Tibial nerve (tissue), 4 donors: ENCODE results near the gene ASB1. TPM values are rescaled to one million over a fixed set of nuclear protein-coding genes. Genes with fewer than 3 reads are reported as not detected.

ENCODE experiments used
- DNase-seq, 2 donors: peaks; one replicate each; pipeline ENCODE4 v3.0.0-alpha.2; 2019; ENCODE audit warnings: low spot score in 2 of 2
- H3K27ac ChIP-seq, 4 donors: fragments of 200-600 bp; sonication (generic) in 3 of 4; one replicate each; pipeline ENCODE4 v1.5.1; 2017 to 2019; ENCODE audit warnings: mild to moderate bottlenecking in 1 of 4
- H3K27me3 ChIP-seq, 2 donors: fragments of 200-600 bp; sonication (generic) in 1 of 2; one replicate each; pipeline versions ENCODE4 v1.5.1 to v1.6.0; 2017 to 2019
- H3K36me3 ChIP-seq, 3 donors: fragments of 200-600 bp; sonication (generic); one replicate each; pipeline ENCODE4 v1.5.1; 2018 to 2019
- H3K4me1 ChIP-seq, 4 donors: fragments of 200-600 bp; sonication (generic) in 3 of 4; one replicate each; pipeline ENCODE4 v1.5.1; 2017 to 2019
- H3K4me3 ChIP-seq, 4 donors: fragments of 200-600 bp; sonication (generic) in 3 of 4; one replicate each; pipeline ENCODE4 v1.5.1; 2017 to 2019; ENCODE audit warnings: mild to moderate bottlenecking in 1 of 4, moderate library complexity in 1 of 4
- H3K9me3 ChIP-seq, 4 donors: fragments of 200-600 bp; sonication (generic) in 3 of 4; one replicate each; pipeline ENCODE4 v1.5.1; 2017 to 2019
- EP300 ChIP-seq, 2 donors: sonication (generic); formaldehyde crosslinking; IDR thresholded peaks; one replicate each; pipeline ENCODE4 v1.6.1; 2017; ENCODE audit warnings: antibody characterized with exemption in 2 of 2, mild to moderate bottlenecking in 1 of 2
- POLR2A ChIP-seq, 2 donors: fragments of 450-650 bp; IDR thresholded peaks; one replicate each; pipeline ENCODE4 v1.6.1; 2017; ENCODE audit warnings: antibody characterized with exemption in 2 of 2, mild to moderate bottlenecking in 2 of 2, moderate library complexity in 2 of 2
- WGBS, 2 donors: methylation state at CpG; one replicate each; pipeline ENCODE4 v1.1.5; 2018; 5-methylcytosine and 5-hydroxymethylcytosine counted together
- total RNA-seq, 4 donors: library from RNA; depleted of rRNA; stranded (reverse); fragments of >200 nt; gene quantifications; one replicate each; pipeline ENCODE4 v1.1.0, GENCODE V29; 2016
- TF ChIP-seq, protein P1 (sequence below), 5 experiments: fragments of 200-600 bp in 3 of 5; fragments of 450-650 bp in 2 of 5; sonication (generic) in 3 of 5; IDR thresholded peaks; one replicate each; pipeline ENCODE4 v1.5.1; 2016 to 2019; ENCODE audit warnings: antibody characterized with exemption in 5 of 5, mild to moderate bottlenecking in 3 of 5, moderate library complexity in 2 of 5

Gene ASB1
- total RNA-seq, 4 donors from 2014 or later = 21.3 to 26.0 (median 24.2) TPM

DNA sequence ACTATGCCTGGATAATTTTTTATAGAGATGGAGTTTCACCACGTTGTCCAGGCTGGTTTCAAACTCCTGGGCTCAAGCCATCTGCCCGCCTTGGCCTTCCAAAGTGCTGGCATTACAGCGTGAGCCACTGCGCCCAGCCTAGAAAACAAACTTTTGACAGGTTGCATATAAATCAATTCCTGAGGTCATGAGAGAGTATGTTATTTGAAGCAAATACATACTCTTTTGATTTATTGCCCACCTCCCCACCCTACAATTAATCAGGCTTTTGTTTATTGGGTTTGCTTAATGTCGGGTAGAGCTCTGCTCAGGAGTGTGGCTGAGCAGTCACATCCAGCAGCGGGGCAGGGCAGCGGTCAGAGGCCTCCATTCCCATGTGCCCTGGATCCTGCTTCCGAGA lies 37.9 kb upstream of the ASB1 start:
- no peak overlapping the region for H3K27ac ChIP-seq
- 68 to 77% methylated on average over 8 of the region's 8 CpGs for WGBS, 2 donors

DNA sequence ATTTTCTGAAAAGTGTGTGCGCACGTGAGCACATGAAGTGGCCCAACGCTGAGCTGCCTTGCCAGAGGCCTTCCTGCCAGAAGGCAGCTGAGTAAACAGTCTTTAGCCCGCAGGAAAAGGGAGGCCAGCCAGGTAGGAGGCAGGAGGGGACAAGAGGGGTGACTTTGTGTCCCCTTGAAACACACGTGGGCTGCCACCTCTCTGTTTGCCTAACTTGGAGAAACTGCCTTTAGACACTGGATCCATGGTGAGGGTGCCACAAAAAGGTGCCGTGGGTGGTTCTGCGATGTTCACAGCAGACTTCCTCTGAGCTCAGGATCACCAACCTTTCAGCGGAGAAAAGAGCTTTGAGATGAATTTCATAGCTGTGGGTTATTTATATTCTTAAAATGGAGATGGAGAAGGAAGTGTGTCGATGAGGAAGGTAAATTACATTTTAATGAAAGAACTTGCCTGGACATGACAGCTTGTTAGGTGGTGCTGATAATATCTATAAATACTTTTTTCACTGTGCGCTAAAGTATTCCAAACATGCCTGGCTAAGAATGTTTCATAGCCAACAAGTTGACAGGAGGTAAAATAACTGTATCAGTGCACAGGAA lies 36.6 kb upstream of the ASB1 start:
- 60 to 78% methylated on average over 10 of the region's 10 CpGs for WGBS, 2 donors
- Histone ChIP-seq H3K27ac (no peak overlapping the region), H3K4me3 (no peak overlapping the region), H3K9me3 (no peaks in the 10 kb centered on the region), H3K36me3 (peaks cover 0 to 10% (median 0%) of the 10 kb centered on the region in 3 donors), H3K4me1 (peaks cover 0 to 2% (median 0%) of the 10 kb centered on the region in 4 donors), H3K27me3 (no peaks in the 10 kb centered on the region)
- TF ChIP-seq EP300 (IDR thresholded peaks at IDR 0.05) = peak in 1 of 2 donors; percentile 66
- TF ChIP-seq, protein P1, sequence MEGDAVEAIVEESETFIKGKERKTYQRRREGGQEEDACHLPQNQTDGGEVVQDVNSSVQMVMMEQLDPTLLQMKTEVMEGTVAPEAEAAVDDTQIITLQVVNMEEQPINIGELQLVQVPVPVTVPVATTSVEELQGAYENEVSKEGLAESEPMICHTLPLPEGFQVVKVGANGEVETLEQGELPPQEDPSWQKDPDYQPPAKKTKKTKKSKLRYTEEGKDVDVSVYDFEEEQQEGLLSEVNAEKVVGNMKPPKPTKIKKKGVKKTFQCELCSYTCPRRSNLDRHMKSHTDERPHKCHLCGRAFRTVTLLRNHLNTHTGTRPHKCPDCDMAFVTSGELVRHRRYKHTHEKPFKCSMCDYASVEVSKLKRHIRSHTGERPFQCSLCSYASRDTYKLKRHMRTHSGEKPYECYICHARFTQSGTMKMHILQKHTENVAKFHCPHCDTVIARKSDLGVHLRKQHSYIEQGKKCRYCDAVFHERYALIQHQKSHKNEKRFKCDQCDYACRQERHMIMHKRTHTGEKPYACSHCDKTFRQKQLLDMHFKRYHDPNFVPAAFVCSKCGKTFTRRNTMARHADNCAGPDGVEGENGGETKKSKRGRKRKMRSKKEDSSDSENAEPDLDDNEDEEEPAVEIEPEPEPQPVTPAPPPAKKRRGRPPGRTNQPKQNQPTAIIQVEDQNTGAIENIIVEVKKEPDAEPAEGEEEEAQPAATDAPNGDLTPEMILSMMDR (IDR thresholded peaks at IDR 0.05) = no peak
- DNase-seq = peak in 1 of 2 donors; percentile 49

More for the DNA sequence above, 37.9 kb upstream of the ASB1 start:
- Histone ChIP-seq H3K27me3 (no peaks in the 10 kb centered on the region), H3K36me3 (peaks cover 0 to 10% (median 0%) of the 10 kb centered on the region in 3 donors), H3K9me3 (no peaks in the 10 kb centered on the region), H3K4me3 (no peak overlapping the region), H3K4me1 (peaks cover 0 to 2% (median 0%) of the 10 kb centered on the region in 4 donors)
- TF ChIP-seq EP300 (IDR thresholded peaks at IDR 0.05) = no peak
- TF ChIP-seq POLR2A (IDR thresholded peaks at IDR 0.05) = no peak
- TF ChIP-seq, protein P1 (IDR thresholded peaks at IDR 0.05) = no peak
- no peak for DNase-seq

DNA sequence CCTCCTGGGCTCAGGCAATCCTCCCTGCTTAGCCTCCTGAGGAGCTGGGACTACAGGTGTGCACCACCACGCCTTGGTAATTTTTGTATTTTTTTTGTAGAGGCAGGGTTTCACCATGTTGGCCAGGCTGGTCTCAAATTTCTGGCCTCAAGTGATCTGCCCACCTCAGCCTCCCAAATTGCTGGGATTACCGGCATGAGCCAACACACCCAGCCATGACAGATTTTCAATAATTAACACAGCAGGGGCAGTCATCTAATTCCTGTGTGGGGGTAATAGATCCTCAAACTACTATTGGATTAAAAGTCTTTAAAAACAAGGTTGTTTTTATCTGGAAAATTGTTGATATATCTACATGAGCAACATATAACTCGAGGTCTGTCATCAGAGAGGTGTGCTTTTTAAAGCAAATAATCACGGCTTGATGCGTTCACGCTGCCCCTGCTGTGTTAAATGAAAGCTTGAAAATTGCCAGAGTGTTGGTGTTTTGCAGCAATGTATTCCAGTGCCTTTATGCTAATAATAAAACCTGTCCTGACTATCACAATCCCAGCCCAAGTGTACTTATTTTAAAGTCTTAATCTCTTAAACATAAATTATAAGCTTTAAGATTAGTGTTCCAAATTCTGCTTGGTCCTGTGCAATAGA lies 35.6 kb upstream of the ASB1 start:
- DNase-seq = no peak
- TF ChIP-seq, protein P1 (IDR thresholded peaks at IDR 0.05) = no peak
- TF ChIP-seq EP300 (IDR thresholded peaks at IDR 0.05) = no peak
- no peak for TF ChIP-seq POLR2A (IDR thresholded peaks at IDR 0.05)
- Histone ChIP-seq H3K9me3 (no peaks in the 10 kb centered on the region), H3K36me3 (peaks cover 0 to 5% (median 0%) of the 10 kb centered on the region in 3 donors), H3K4me1 (peaks cover 0 to 2% (median 0%) of the 10 kb centered on the region in 4 donors), H3K27me3 (no peaks in the 10 kb centered on the region), H3K27ac (no peak overlapping the region), H3K4me3 (no peak overlapping the region)
- 91 to 94% methylated on average over 6 of the region's 6 CpGs for WGBS, 2 donors

DNA sequence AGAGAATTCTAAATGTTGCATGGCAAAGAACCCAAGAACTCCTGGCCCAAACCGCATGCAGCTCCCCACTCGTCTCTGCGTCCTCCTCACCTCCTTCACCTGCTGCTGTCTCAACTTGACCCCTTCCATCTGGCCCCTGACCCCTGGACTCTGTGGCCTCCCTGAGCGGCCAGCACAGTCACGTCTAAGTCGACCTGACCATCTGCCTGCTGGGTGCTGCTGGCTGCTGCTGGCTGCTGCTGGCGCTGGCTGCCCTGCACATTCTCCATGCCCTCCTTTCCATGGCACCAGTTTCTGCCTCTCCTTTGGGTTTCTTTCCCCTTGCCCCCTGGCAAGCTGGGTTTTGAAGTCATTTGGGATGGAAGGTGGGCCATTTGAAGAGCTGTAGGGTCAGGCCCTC lies 30.1 kb upstream of the ASB1 start:
- WGBS, 2 donors = 87 to 93% methylated on average over 7 of the region's 7 CpGs
- H3K4me1 ChIP-seq = no peaks in the 10 kb centered on the region
- no peak for DNase-seq
- H3K27ac ChIP-seq = no peak overlapping the region
- H3K4me3 ChIP-seq = no peak overlapping the region
- H3K36me3 ChIP-seq = peaks cover 0 to 25% (median 0%) of the 10 kb centered on the region in 3 donors
- no peaks in the 10 kb centered on the region for H3K9me3 ChIP-seq
- H3K27me3 ChIP-seq = no peaks in the 10 kb centered on the region
- TF ChIP-seq, protein P1 (IDR thresholded peaks at IDR 0.05) = no peak
- TF ChIP-seq EP300 (IDR thresholded peaks at IDR 0.05) (no peak), POLR2A (IDR thresholded peaks at IDR 0.05) (no peak)

DNA sequence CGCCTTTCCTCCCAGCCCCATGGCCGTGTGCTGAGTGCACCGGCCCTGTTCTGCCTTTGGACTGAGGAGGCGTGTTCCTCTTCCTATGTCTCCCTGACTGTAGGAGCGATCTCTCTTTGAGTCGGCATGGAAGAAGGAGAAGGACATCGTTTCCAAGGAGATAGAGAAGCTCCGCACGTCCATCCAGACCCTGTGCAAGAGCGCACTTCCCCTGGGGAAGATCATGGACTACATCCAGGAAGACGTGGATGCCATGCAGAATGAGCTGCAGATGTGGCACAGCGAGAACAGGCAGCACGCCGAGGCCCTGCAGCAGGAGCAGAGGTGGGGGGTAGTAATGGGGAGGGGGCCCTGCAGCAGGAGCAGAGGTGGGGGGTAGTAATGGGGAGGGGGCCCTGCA lies 29.4 kb upstream of the ASB1 start:
- peaks cover 0 to 31% (median 0%) of the 10 kb centered on the region in 3 donors for H3K36me3 ChIP-seq
- H3K4me1 ChIP-seq = no peaks in the 10 kb centered on the region
- no peaks in the 10 kb centered on the region for H3K9me3 ChIP-seq
- DNase-seq = no peak
- TF ChIP-seq, protein P1 (IDR thresholded peaks at IDR 0.05) = no peak
- TF ChIP-seq POLR2A (IDR thresholded peaks at IDR 0.05) (no peak), EP300 (IDR thresholded peaks at IDR 0.05) (no peak)
- 68 to 81% methylated on average over 10 to 14 of the region's 14 CpGs for WGBS, 2 donors
- H3K27me3 ChIP-seq = no peaks in the 10 kb centered on the region
- H3K27ac ChIP-seq = no peak overlapping the region
- H3K4me3 ChIP-seq = no peak overlapping the region
